Neural cell (in vitro differentiated cells): ENCODE results near the gene ERC2. TPM values are rescaled to one million over a fixed set of nuclear protein-coding genes. Genes with fewer than 3 reads are reported as not detected.

Experiments
- H2AFZ ChIP-seq: fragments of 200-600, 300-800 bp; sonication (generic), shearing (Covaris generic); 2 replicates; pipeline ENCODE4 v1.6.0; 2014; ENCODE audit warnings: low read depth, mild to moderate bottlenecking, antibody characterized with exemption, low read length, moderate library complexity
- H3F3A ChIP-seq: fragments of 200-600 bp; shearing (Covaris generic); 2 replicates; pipeline ENCODE4 v1.6.1; 2016; ENCODE audit warnings: mild to moderate bottlenecking, moderate library complexity, mixed read lengths, antibody characterized with exemption, low read length; ENCODE audit not compliant: insufficient read depth, poor library complexity, severe bottlenecking
- H3K27ac ChIP-seq: fragments of 200-600, 300-800 bp; sonication (generic), shearing (Covaris generic); 2 replicates; pipeline ENCODE4 v1.5.1; 2014; ENCODE audit warnings: mild to moderate bottlenecking, low read length, moderate library complexity
- H3K27me3 ChIP-seq: fragments of 300-800, 200-600 bp; sonication (generic), shearing (Covaris generic); 2 replicates; pipeline ENCODE4 v1.6.0; 2014; ENCODE audit warnings: mild to moderate bottlenecking, low read depth, low read length, moderate library complexity; ENCODE audit not compliant: insufficient read depth
- H3K36me3 ChIP-seq: fragments of 300-800, 200-600 bp; sonication (generic), shearing (Covaris generic); 2 replicates; pipeline ENCODE4 v1.5.1; 2014; ENCODE audit warnings: mild to moderate bottlenecking, antibody characterized with exemption, low read length, moderate library complexity; ENCODE audit not compliant: insufficient read depth
- H3K4me2 ChIP-seq: fragments of 300-800, 200-600 bp; sonication (generic), shearing (Covaris generic); 2 replicates; pipeline ENCODE4 v1.6.0; 2014; ENCODE audit warnings: mild to moderate bottlenecking, low read length
- H3K4me3 ChIP-seq: fragments of 300-800, 200-600 bp; sonication (generic), shearing (Covaris generic); 2 replicates; pipeline ENCODE4 v1.5.1; 2014; ENCODE audit warnings: mild to moderate bottlenecking, low read length, moderate library complexity
- H3K79me2 ChIP-seq: fragments of 200-600 bp; shearing (Covaris generic); replicated peaks from 2 replicates; pipeline ENCODE4 v1.6.0; 2014; ENCODE audit warnings: mild to moderate bottlenecking, low read length, moderate library complexity; ENCODE audit not compliant: insufficient read depth
- H3K9ac ChIP-seq: fragments of 300-800, 200-600 bp; sonication (generic), shearing (Covaris generic); 2 replicates; pipeline ENCODE4 v1.6.1; 2016; ENCODE audit warnings: mild to moderate bottlenecking, low read length, mixed read lengths
- H3K9me2 ChIP-seq: fragments of 200-600 bp; shearing (Covaris generic); 2 replicates; pipeline ENCODE4 v1.6.1; 2016; ENCODE audit warnings: mild to moderate bottlenecking, low read length, mixed read lengths; ENCODE audit not compliant: insufficient read depth
- H3K9me3 ChIP-seq: fragments of 200-600, 300-800 bp; sonication (generic), shearing (Covaris generic); 2 replicates; pipeline ENCODE4 v1.6.1; 2016; ENCODE audit warnings: mild to moderate bottlenecking, mixed run types, low read length, moderate library complexity, mixed read lengths
- H4K20me1 ChIP-seq: fragments of 200-600 bp; shearing (Covaris generic); 2 replicates; pipeline ENCODE4 v1.6.1; 2016; ENCODE audit warnings: mild to moderate bottlenecking, mixed run types; ENCODE audit not compliant: insufficient read depth
- CTCF ChIP-seq: fragments of 450-650 bp; IDR thresholded peaks from 2 replicates; pipeline ENCODE4 v1.5.1; 2014; ENCODE audit warnings: antibody characterized with exemption, mild to moderate bottlenecking, moderate library complexity; ENCODE audit not compliant: poor library complexity, severe bottlenecking
- EZH2 ChIP-seq: fragments of 200-600, 300-800 bp; shearing (Covaris generic), sonication (generic); IDR thresholded peaks from 2 replicates; pipeline ENCODE4 v1.6.1; 2014; ENCODE audit warnings: antibody characterized with exemption, low read length, borderline replicate concordance, mild to moderate bottlenecking; ENCODE audit not compliant: insufficient read depth, poor library complexity, severe bottlenecking
- MXI1 ChIP-seq: fragments of 450-650 bp; conservative IDR thresholded peaks from 2 replicates; pipeline ENCODE4 v1.6.1; 2014; ENCODE audit warnings: antibody characterized with exemption, mild to moderate bottlenecking; ENCODE audit not compliant: poor library complexity, severe bottlenecking
- POLR2AphosphoS5 ChIP-seq: IDR thresholded peaks from 2 replicates; pipeline ENCODE4 v1.6.1; 2012
- RAD21 ChIP-seq: fragments of 450-650 bp; conservative IDR thresholded peaks from 2 replicates; pipeline ENCODE4 v1.6.1; 2014; ENCODE audit warnings: antibody characterized with exemption, mild to moderate bottlenecking, moderate library complexity
- REST ChIP-seq: IDR thresholded peaks from 2 replicates; pipeline ENCODE4 v1.6.1; 2012; ENCODE audit warnings: borderline replicate concordance
- SMC3 ChIP-seq: fragments of 450-650 bp; conservative IDR thresholded peaks from 2 replicates; pipeline ENCODE4 v1.6.1; 2014; ENCODE audit warnings: antibody characterized with exemption, mild to moderate bottlenecking, moderate library complexity; ENCODE audit not compliant: poor library complexity
- TAF1 ChIP-seq: IDR thresholded peaks from 2 replicates; pipeline ENCODE4 v1.6.1; 2012; ENCODE audit warnings: low read depth
- polyA plus RNA-seq: library from polyadenylated mRNA; depleted of rRNA; stranded (reverse); fragments of >200 nt; gene quantifications from 2 replicates; pipeline ENCODE4 v1.2.3, GENCODE V29; 2014

The ERC2 gene
- polyA plus RNA-seq, 1 donor from 2014 or later = 60.4 TPM

GRCh38 chr3:56291244-56291680 lies 177.0 kb downstream of the ERC2 start:
- Histone ChIP-seq H4K20me1 (no peaks in the 10 kb centered on the region), H3K9me2 (no peaks in the 10 kb centered on the region), H3F3A (no peaks in the 10 kb centered on the region), H3K9me3 (no peaks in the 10 kb centered on the region), H3K36me3 (peaks cover 5% of the 10 kb centered on the region), H3K27ac (no peak overlapping the region), H3K4me2 (no peak overlapping the region), H3K4me3 (no peak overlapping the region), H3K9ac (no peak overlapping the region), H3K27me3 (no peaks in the 10 kb centered on the region), H3K79me2 (no peaks in the 10 kb centered on the region), H2AFZ (no peak overlapping the region)
- TF ChIP-seq SMC3 (no peak), EZH2 (no peak), TAF1 (no peak), CTCF (no peak), MXI1 (no peak), POLR2AphosphoS5 (no peak), RAD21 (no peak), REST (no peak)

- Histone ChIP-seq H4K20me1 (no peaks in the 10 kb centered on the region), H3K79me2 (no peaks in the 10 kb centered on the region), H3K9ac (no peak overlapping the region), H3K9me3 (no peaks in the 10 kb centered on the region), H3K27ac (no peak overlapping the region), H3K4me3 (no peak overlapping the region), H3F3A (no peaks in the 10 kb centered on the region), H3K4me2 (no peak overlapping the region), H3K36me3 (peaks cover 5% of the 10 kb centered on the region), H3K9me2 (no peaks in the 10 kb centered on the region), H3K27me3 (no peaks in the 10 kb centered on the region), H2AFZ (no peak overlapping the region)
- no peak for TF ChIP-seq RAD21
- no peak for TF ChIP-seq MXI1
- no peak for TF ChIP-seq POLR2AphosphoS5
- no peak for TF ChIP-seq SMC3
- no peak for TF ChIP-seq REST
- no peak for TF ChIP-seq TAF1
- no peak for TF ChIP-seq EZH2
- TF ChIP-seq CTCF = no peak
Measured at GRCh38 chr3:56290374-56290773, 177.9 kb downstream of the ERC2 start.
